PFSK-1 (cell line): Measurements from ENCODE around the gene TBC1D9.

Experiments used
- FOXP2 ChIP-seq: optimal IDR thresholded peaks from 2 replicates; pipeline ENCODE3; 2011; ENCODE audit warnings: borderline replicate concordance, control low read depth, inconsistent platforms; ENCODE audit not compliant: insufficient read depth; ENCODE audit errors: extremely low read length, extremely low read depth
- POLR2AphosphoS5 ChIP-seq: IDR thresholded peaks from 2 replicates; pipeline ENCODE4 v1.6.1; 2012; ENCODE audit warnings: low read depth, mild to moderate bottlenecking, control low read depth, low read length, moderate library complexity
- REST ChIP-seq, 2 experiments: IDR thresholded peaks; 2 replicates each; pipeline versions ENCODE4 v1.6.1 to v1.8.0; 2011 to 2012; ENCODE audit warnings: low read depth in 2 of 2, low read length in 2 of 2, control low read depth in 1 of 2, inconsistent platforms in 1 of 2, mild to moderate bottlenecking in 1 of 2, moderate library complexity in 1 of 2; ENCODE audit not compliant: insufficient read depth in 1 of 2
- SIN3A ChIP-seq: IDR thresholded peaks from 2 replicates; pipeline ENCODE4 v1.6.1; 2012; ENCODE audit warnings: mild to moderate bottlenecking, low read length, moderate library complexity, borderline replicate concordance; ENCODE audit not compliant: insufficient read depth
- TAF1 ChIP-seq: IDR thresholded peaks from 2 replicates; pipeline ENCODE4 v1.6.1; 2012; ENCODE audit warnings: low read length, control low read depth, borderline replicate concordance; ENCODE audit not compliant: insufficient read depth

Gene TBC1D9

GRCh38 chr4:140579278-140579677 is 176.9 kb downstream of the TBC1D9 start:
- TF ChIP-seq REST (IDR thresholded peaks at IDR 0.05; ENCODE audit: insufficient read depth in 1 of 2, low read depth in 2 of 2, low read length in 2 of 2) (no peak), POLR2AphosphoS5 (no peak), TAF1 (no peak), SIN3A (no peak), FOXP2 (no peak)

GRCh38 chr4:140575489-140575888 is 180.7 kb downstream of the TBC1D9 start:
- TF ChIP-seq REST (IDR thresholded peaks at IDR 0.05; ENCODE audit: insufficient read depth in 1 of 2, low read depth in 2 of 2, low read length in 2 of 2) (no peak), FOXP2 (no peak), POLR2AphosphoS5 (no peak), TAF1 (no peak), SIN3A (no peak)

GRCh38 chr4:140571620-140572019 is 184.6 kb downstream of the TBC1D9 start:
- TF ChIP-seq FOXP2 (no peak), POLR2AphosphoS5 (no peak), REST (IDR thresholded peaks at IDR 0.05; ENCODE audit: insufficient read depth in 1 of 2, low read depth in 2 of 2, low read length in 2 of 2) (no peak), TAF1 (no peak)
